Astrocyte (in vitro differentiated cells and primary cell): ENCODE data around the gene PRKG2. TPM values are rescaled to one million over a fixed set of nuclear protein-coding genes. Genes with fewer than 3 reads are reported as not detected.

Source experiments
- DNase-seq: peaks from one replicate; pipeline ENCODE4 v3.0.0-alpha.2; 2010; ENCODE audit warnings: low read depth
- FAIRE-seq: peaks from 2 replicates; lab custom pipeline; 2011; peaks lifted over from hg19 to GRCh38; lab: Jason Lieb, UNC
- H2AFZ ChIP-seq: 2 replicates; pipeline ENCODE4 v1.6.0; 2012; ENCODE audit warnings: low read depth, low read length, inconsistent platforms
- H3K27ac ChIP-seq: 2 replicates; pipeline ENCODE4 v1.5.1; 2011; ENCODE audit warnings: low read depth, low read length, inconsistent platforms
- H3K27me3 ChIP-seq: 2 replicates; pipeline ENCODE4 v1.6.0; 2011; ENCODE audit warnings: low read length, inconsistent platforms; ENCODE audit not compliant: insufficient read depth
- H3K36me3 ChIP-seq: 2 replicates; pipeline ENCODE4 v1.5.1; 2011; ENCODE audit warnings: low read length, inconsistent platforms; ENCODE audit not compliant: insufficient read depth
- H3K4me1 ChIP-seq: 2 replicates; pipeline ENCODE4 v1.5.1; 2011; ENCODE audit warnings: low read length, inconsistent platforms; ENCODE audit not compliant: insufficient read depth
- H3K4me2 ChIP-seq: 2 replicates; pipeline ENCODE4 v1.6.0; 2012; ENCODE audit warnings: low read length, inconsistent platforms
- H3K4me3 ChIP-seq: 2 replicates; pipeline ENCODE4 v1.5.1; 2011; ENCODE audit warnings: low read depth, mild to moderate bottlenecking, low read length, inconsistent platforms; ENCODE audit not compliant: insufficient read depth
- H3K79me2 ChIP-seq: 2 replicates; pipeline ENCODE4 v1.6.0; 2012; ENCODE audit warnings: mild to moderate bottlenecking, low read length, inconsistent platforms; ENCODE audit not compliant: insufficient read depth
- H3K9ac ChIP-seq: 2 replicates; pipeline ENCODE4 v1.6.0; 2012; ENCODE audit warnings: mild to moderate bottlenecking, low read length, inconsistent platforms
- H3K9me3 ChIP-seq: 2 replicates; pipeline ENCODE4 v1.5.1; 2012; ENCODE audit warnings: low read depth, mild to moderate bottlenecking, low read length, inconsistent platforms; ENCODE audit not compliant: insufficient read depth
- H4K20me1 ChIP-seq: 2 replicates; pipeline ENCODE4 v1.6.0; 2012; ENCODE audit warnings: low read length, inconsistent platforms; ENCODE audit not compliant: insufficient read depth
- H3K27ac Mint-ChIP-seq: one replicate; pipeline ENCODE4 v1.8.0; 2021; ENCODE audit warnings: mild to moderate bottlenecking, mixed read lengths; ENCODE audit not compliant: unreplicated experiment
- H3K27me3 Mint-ChIP-seq: one replicate; pipeline ENCODE4 v1.8.0; 2021; ENCODE audit warnings: low read depth, mixed read lengths; ENCODE audit not compliant: unreplicated experiment
- H3K36me3 Mint-ChIP-seq: one replicate; pipeline ENCODE4 v1.8.0; 2021; ENCODE audit warnings: low read depth, mixed read lengths; ENCODE audit not compliant: unreplicated experiment
- H3K4me1 Mint-ChIP-seq: one replicate; pipeline ENCODE4 v1.8.0; 2021; ENCODE audit warnings: low read depth, mixed read lengths; ENCODE audit not compliant: unreplicated experiment
- H3K4me3 Mint-ChIP-seq: one replicate; pipeline ENCODE4 v1.8.0; 2021; ENCODE audit warnings: mild to moderate bottlenecking, moderate library complexity, mixed read lengths; ENCODE audit not compliant: unreplicated experiment
- H3K9me3 Mint-ChIP-seq: one replicate; pipeline ENCODE4 v1.8.0; 2021; ENCODE audit warnings: mild to moderate bottlenecking, mixed read lengths; ENCODE audit not compliant: unreplicated experiment
- CTCF ChIP-seq: IDR thresholded peaks from 2 replicates; pipeline ENCODE4 v1.5.1; 2011; ENCODE audit warnings: low read depth, mild to moderate bottlenecking, inconsistent platforms, low read length, moderate library complexity; ENCODE audit not compliant: insufficient read depth
- EZH2 ChIP-seq: IDR thresholded peaks from 2 replicates; pipeline ENCODE4 v1.6.1; 2012; ENCODE audit warnings: mild to moderate bottlenecking, low read length, inconsistent platforms; ENCODE audit not compliant: insufficient read depth
- total RNA-seq: library from RNA; stranded (reverse); gene quantifications from 2 replicates; pipeline ENCODE4 v1.2.1, GENCODE V29; 2021

PRKG2 gene
- total RNA-seq, 1 donor from 2014 or later, result 0.23 TPM

GRCh38 chr4:81211956-81212355, 3.1 kb downstream of the PRKG2 start:
- FAIRE-seq (no peak), DNase-seq (no peak)
- Histone ChIP-seq H3K4me2 (no peak overlapping the region), H3K9me3 (no peaks in the 10 kb centered on the region), H3K79me2 (no peaks in the 10 kb centered on the region), H3K36me3 (no peaks in the 10 kb centered on the region), H2AFZ (no peak overlapping the region), H3K27ac (no peak overlapping the region), H4K20me1 (no peaks in the 10 kb centered on the region), H3K4me3 (no peak overlapping the region), H3K27me3 (peaks cover 37% of the 10 kb centered on the region), H3K4me1 (peaks cover 7% of the 10 kb centered on the region), H3K9ac (no peak overlapping the region)
- no peak overlapping the region for H3K27ac Mint-ChIP-seq
- no peaks in the 10 kb centered on the region for H3K36me3 Mint-ChIP-seq
- TF ChIP-seq EZH2 (no peak), CTCF (no peak)
- no peaks in the 10 kb centered on the region for H3K9me3 Mint-ChIP-seq
- H3K27me3 Mint-ChIP-seq, result peaks cover 20% of the 10 kb centered on the region
- no peak overlapping the region for H3K4me3 Mint-ChIP-seq
- no peaks in the 10 kb centered on the region for H3K4me1 Mint-ChIP-seq

- no peaks in the 10 kb centered on the region for H3K36me3 Mint-ChIP-seq
- Histone ChIP-seq H3K4me1 (no peaks in the 10 kb centered on the region), H3K4me3 (no peak overlapping the region), H3K27me3 (peaks cover 8% of the 10 kb centered on the region), H4K20me1 (no peaks in the 10 kb centered on the region), H3K9ac (no peak overlapping the region), H3K79me2 (no peaks in the 10 kb centered on the region), H3K36me3 (no peaks in the 10 kb centered on the region), H3K4me2 (no peak overlapping the region), H3K27ac (no peak overlapping the region), H3K9me3 (no peaks in the 10 kb centered on the region), H2AFZ (no peak overlapping the region)
- FAIRE-seq (peak; percentile 82), DNase-seq (peak; percentile 59)
- no peaks in the 10 kb centered on the region for H3K4me1 Mint-ChIP-seq
- no peak overlapping the region for H3K27ac Mint-ChIP-seq
- H3K4me3 Mint-ChIP-seq, result no peak overlapping the region
- TF ChIP-seq CTCF, result no peak
- no peak for TF ChIP-seq EZH2
- no peaks in the 10 kb centered on the region for H3K9me3 Mint-ChIP-seq
- peaks cover 16% of the 10 kb centered on the region for H3K27me3 Mint-ChIP-seq
Observed at GRCh38 chr4:81207828-81208227, 7.2 kb downstream of the PRKG2 start.

DNA sequence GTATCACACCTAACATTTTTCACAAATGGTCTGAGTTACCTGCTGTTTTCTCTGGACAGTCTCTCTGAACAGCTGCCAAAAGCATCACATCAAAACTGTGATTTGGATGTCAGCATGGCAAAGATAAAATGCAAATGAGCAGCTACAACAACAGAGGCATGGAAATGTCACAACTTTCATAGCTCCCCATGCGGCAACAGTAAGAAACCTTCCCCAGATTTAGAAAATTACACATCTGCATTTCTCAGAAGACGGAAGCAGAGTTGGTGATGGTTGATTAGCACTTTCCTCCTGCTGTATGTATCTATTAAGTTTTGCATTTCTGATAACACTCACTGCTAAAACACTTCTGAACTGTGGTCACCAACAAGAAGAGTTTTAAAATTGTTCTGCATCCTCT, 9.7 kb downstream of the PRKG2 start:
- Histone ChIP-seq H3K27me3 (peaks cover 3% of the 10 kb centered on the region), H3K9ac (no peak overlapping the region), H2AFZ (no peak overlapping the region), H3K36me3 (no peaks in the 10 kb centered on the region), H3K9me3 (no peaks in the 10 kb centered on the region), H3K4me2 (no peak overlapping the region), H4K20me1 (no peaks in the 10 kb centered on the region), H3K4me3 (no peak overlapping the region), H3K79me2 (no peaks in the 10 kb centered on the region), H3K4me1 (no peaks in the 10 kb centered on the region), H3K27ac (no peak overlapping the region)
- TF ChIP-seq EZH2 (no peak), CTCF (no peak)
- Mint-ChIP-seq H3K9me3 (no peaks in the 10 kb centered on the region), H3K4me1 (no peaks in the 10 kb centered on the region), H3K27ac (no peak overlapping the region), H3K27me3 (peaks cover 7% of the 10 kb centered on the region), H3K4me3 (no peak overlapping the region), H3K36me3 (no peaks in the 10 kb centered on the region)
- FAIRE-seq (no peak), DNase-seq (no peak)
